Kidney capillary endothelial cell (primary cell): ENCODE results near the gene COLGALT1.

Source experiments
- DNase-seq: peaks from one replicate; pipeline ENCODE4 v3.0.0-alpha.2; 2018; ENCODE audit warnings: low spot score

Gene COLGALT1

GRCh38 chr19:17598953-17599352 is 43.5 kb downstream of the COLGALT1 start:
- DNase-seq: no peak

DNA sequence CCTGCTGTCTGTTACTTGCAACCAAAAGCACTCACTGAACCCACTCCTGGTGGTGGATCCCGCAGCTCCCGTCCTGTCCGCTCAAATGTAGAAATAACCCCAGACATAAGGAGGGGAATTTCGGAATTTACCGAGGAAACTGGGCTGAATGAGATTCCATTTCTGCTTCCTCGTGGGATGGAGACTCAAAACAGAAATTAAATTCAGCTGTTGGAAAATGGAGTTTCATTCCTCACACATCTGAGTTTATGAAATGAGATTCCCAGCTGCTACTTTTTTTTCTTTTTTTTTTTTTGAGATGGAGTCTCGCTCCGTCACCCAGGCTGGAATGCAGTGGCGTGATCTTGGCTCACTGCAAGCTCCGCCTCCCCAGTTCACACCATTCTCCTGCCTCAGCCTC is 44.3 kb downstream of the COLGALT1 start:
- no peak for DNase-seq

- DNase-seq: no peak
Observed at GRCh38 chr19:17601683-17602082, 46.2 kb downstream of the COLGALT1 start.

GRCh38 chr19:17602217-17602616 is 46.8 kb downstream of the COLGALT1 start:
- DNase-seq: no peak

- no peak for DNase-seq
Observed at GRCh38 chr19:17602872-17603510, 47.5 kb downstream of the COLGALT1 start.

DNA sequence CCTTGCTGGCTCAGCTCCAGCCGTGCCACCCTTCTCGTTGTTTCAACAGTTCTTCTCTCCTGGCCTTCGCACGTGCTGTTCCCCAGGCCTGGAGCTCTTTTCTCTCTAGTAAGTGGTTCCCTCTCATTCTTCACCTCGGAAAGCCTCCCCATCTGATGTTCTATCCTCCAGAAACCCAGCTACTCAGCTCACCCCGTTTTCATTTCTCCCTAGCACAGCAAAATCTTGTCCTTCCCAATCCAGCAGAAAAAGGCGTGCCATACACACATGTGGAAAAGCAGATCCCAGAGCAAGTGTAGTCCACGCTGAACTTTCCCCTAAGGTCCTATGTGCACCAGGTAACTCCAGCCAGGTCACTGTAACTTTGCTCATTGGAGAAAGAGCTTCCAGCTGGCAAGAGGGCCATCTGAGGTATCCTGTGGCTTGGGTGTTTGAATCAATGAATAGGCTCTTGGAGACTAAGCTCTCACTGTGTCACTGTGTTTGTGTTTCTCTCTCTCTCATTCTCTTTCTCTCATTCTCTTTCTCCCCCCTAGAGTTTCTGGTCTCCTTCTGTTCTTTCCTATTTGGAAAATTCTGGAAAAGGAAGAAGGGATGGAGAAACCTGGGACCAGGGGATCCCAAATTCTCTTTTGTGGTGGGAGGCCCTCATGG is 49.0 kb downstream of the COLGALT1 start:
- DNase-seq: no peak

GRCh38 chr19:17605117-17605516 is 49.7 kb downstream of the COLGALT1 start:
- no peak for DNase-seq

- peak; percentile 78 for DNase-seq
Observed at GRCh38 chr19:17605761-17606589, 50.5 kb downstream of the COLGALT1 start.

GRCh38 chr19:17606590-17607185 is 51.2 kb downstream of the COLGALT1 start:
- no peak for DNase-seq

GRCh38 chr19:17607936-17608335 is 52.5 kb downstream of the COLGALT1 start:
- no peak for DNase-seq

DNA sequence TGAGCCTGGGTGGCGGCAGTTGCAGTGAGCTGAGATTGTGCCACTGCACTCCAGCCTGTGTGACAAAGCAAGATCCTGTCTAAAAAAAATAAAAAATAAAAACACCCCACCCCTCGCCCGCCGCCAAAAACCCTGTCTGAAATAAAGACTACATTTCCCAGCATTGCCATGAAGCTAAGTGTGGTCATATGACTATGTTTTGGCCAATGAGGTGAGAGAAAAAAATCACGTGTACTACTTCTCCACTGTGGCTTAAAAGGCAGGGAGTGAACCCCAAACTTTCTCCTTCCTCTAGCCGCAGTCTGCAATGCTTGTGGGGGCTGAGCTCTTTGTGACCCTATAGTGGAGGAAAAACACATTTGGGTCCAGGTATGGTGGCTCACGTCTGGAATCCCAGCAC is 54.9 kb downstream of the COLGALT1 start:
- no peak for DNase-seq

DNA sequence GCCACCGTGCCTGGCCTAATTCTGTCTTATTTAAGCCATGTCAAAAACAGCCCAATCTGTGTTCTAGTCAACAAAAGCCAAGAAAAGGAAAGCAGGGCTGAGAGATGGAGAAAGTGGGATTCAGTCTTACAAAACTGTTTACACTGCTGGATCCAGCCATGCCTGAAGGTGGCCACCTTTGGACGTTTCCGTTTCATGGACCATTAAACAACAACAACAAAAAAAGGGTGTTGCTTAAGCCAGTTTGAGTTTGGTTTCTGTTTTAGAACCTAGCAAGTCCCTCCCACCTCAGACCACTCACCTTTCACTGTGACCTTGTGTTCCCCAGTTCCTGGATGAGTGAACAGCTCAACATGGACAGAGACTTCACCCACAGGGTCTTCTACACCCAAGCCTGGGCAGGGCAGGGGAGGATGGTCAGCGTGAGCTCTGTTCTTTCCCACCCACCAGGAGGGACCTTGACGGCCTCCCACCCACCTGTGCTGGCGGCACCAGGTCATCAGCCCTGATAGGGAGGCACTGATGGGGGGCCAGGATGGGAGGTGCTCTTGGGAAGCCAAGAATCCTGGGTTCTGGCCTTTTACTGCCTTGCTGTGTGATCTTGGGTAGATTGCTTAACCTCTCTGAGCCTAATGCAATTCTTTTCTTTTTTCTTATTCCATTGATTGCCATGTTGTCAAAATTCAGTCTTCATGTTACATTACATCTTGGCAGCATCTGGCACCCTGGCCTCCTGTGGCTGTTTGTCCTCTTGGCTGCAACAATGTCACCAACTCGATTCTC is 56.2 kb downstream of the COLGALT1 start:
- DNase-seq: no peak

DNA sequence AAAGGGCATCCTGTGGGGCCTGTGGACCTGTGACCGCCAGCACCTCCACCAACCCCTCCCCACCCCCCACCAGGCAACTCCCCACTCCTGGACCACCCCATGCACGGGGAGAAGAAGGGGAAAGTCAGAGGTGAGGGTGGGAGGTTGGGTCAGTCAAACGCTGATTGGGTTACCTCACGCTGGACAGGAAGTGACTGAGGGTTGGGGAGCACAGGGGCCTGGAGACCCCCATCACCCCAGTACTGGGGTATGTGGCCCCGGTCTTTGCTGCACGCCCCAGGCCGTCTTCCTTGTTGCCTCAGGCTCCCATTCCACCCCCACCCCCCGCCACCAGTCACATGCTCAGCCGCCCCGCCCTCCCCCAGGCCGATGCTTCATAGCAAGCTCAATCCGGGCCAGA is 59.0 kb downstream of the COLGALT1 start:
- no peak for DNase-seq

DNA sequence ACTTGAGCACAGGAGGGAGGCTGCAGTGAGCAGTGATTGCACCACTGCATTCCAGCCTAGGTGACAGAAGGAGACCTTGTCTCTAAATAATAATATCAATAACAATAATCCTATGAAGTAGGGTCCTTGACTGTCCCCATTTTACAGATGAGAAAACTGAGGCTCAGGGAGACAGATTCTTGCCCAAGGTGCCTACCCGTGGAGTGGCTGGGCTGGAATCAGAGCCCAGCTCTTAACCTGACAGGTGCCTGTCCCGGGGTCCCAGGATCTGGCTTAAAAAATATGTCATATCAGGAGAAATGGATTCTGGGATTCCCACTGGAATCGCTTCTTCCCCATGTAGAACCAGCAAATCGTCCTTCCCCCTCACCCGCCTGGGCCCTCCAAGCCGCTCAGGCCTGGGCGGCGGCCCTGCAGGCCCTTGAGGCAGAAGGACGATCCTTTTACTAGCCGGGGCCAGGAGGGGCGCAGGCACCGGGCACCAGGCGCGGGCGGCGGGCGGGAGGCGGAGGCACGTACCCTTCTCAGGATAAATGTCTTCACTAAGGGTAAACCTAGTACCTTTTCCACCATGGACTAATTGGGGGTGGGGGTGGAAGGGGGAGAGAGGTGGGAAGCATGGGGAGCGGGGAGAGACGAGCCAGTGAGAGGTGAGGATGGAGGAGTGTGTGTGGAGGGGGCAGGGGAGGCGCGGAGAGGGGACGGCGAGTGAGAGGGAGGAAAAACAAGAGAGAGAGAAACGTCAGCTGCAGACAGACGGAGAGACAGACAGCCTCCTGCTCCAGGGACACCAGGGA is 60.6 kb downstream of the COLGALT1 start:
- no peak for DNase-seq

- no peak for DNase-seq
Observed at GRCh38 chr19:17616686-17616960, 61.2 kb downstream of the COLGALT1 start.

DNA sequence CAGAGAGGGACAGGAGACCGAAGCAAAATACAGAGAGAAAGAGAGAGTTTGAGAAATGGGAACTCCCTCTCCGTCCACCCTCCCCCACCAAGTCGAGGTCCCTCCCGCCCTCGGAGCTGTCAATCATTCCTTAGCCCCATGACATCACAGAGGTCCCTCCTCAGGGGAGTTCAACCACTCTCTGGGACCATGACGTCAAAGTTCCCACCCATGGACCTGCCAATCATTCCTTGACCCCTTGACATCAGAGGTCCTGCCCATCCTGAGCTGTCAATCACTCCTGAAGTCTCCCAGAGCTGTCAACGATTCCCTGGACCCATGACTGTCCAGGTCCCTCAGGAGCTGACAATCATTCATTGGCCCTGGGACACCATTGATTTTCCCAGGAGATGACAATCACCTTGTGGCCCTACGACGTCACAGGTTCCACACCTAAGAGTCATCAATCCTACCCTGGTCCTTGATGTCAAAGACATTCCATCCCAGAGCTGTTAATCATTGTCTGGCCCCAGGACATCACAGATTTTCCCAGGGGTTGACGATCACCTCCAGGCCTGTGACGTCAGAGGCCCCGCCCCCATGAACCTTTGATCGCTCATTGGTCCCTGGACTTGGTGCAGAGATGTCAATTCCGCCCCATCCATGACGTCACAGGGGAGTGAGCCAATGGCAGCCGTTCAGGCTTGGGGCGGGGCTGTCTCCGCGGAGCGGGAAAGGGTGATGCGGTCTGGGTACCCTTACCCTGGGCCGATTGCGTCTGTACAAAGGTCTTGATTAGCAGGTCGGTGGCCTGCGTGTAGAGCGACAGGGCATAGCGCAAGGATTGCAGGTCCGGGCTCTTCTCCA is 61.7 kb downstream of the COLGALT1 start:
- no peak for DNase-seq

- DNase-seq: no peak
Observed at GRCh38 chr19:17617807-17618192, 62.4 kb downstream of the COLGALT1 start.

DNA sequence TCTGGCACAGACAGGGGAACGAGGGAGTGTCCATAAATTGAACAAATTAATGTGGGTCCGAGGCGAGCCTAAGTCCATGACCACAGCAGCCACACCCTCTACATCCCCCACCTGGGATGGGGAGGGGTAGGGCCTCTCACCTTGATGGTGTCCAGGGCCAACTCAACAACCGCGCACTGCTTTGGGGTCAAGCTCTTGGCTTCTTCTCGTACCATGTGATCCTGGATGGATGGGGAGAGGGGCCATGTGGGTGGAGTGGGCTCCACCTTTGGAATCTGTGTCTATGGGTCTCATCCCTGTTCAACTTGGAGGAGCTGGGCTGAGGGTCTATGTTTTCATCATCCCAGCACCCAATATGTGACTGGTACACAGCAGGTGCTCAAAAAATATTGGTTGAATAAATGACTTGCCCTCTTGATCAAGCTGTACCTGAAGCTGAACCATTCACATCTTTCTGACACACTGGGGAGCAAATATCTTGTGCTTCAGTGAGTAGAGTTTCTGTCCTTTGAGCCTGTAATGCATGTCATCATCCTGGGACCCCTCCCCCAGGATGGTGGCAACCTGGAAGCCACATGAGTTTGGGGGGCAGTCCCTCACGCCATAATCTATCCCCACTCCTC is 62.9 kb downstream of the COLGALT1 start:
- DNase-seq: no peak

- no peak for DNase-seq
Observed at GRCh38 chr19:17618936-17619335, 63.5 kb downstream of the COLGALT1 start.

DNA sequence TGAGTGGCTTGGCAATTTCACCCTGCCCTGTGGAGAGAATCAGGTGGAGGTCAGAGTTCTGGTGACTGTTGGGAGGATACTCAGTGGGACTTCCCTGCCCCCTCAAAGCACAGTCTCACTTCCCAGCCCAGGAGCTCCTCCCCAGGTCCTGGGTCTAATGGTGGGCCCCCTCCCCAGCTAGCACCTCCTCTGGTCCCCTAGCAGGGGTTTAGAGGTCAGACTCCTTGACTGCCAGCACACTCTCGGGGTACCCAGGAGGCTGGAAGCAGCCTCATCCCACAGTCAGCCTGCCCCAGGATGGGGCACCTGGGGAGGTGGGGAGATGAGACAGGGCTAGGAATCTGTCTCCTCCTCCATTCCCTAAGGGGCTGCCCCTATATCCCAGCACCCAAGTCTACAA is 65.2 kb downstream of the COLGALT1 start:
- DNase-seq: no peak
